K562 (cell line): ENCODE data around the gene TBX6. TPM values are rescaled to one million over a fixed set of nuclear protein-coding genes. Genes with fewer than 3 reads are reported as not detected.
A peak's percentile ranks its signal among the peaks of the same experiment; 100 is the strongest.

Experiments used
- ATF4 ChIP-seq: fragments of 450-650 bp; formaldehyde crosslinking; IDR thresholded peaks from 2 replicates; pipeline ENCODE4 v1.4.0; 2022; ENCODE audit warnings: mild to moderate bottlenecking, moderate library complexity
- CREM ChIP-seq: IDR thresholded peaks from 2 replicates; pipeline ENCODE4 v1.6.1; 2014; ENCODE audit warnings: antibody characterized with exemption, low read depth
- CTBP1 ChIP-seq: fragments of 450-650 bp; IDR thresholded peaks from 2 replicates; pipeline ENCODE4 v1.6.1; 2016; ENCODE audit warnings: borderline replicate concordance
- E4F1 ChIP-seq: fragments of 250-450 bp; sonication (Bioruptor Pico); IDR thresholded peaks from 2 replicates; pipeline ENCODE4 v1.5.0; 2021; ENCODE audit warnings: mild to moderate bottlenecking, borderline replicate concordance
- FOXK2 ChIP-seq, 2 experiments: fragments of 450-650 bp; IDR thresholded peaks in 1 of 2; conservative IDR thresholded peaks in 1 of 2; 2 replicates each; pipeline ENCODE4 v1.6.1; 2016; ENCODE audit warnings: low read depth in 2 of 2, mild to moderate bottlenecking in 1 of 2
- NFYB ChIP-seq: IDR thresholded peaks from 2 replicates; pipeline ENCODE4 v1.6.1; 2011; ENCODE audit warnings: mild to moderate bottlenecking, moderate library complexity; ENCODE audit not compliant: insufficient read length; ENCODE audit errors: extremely low read depth
- NONO ChIP-seq, 2 experiments: fragments of 200-400 bp in 1 of 2; fragments of 450-650 bp in 1 of 2; formaldehyde crosslinking in 1 of 2; IDR thresholded peaks; 2 replicates each; pipeline ENCODE4 v1.6.1; 2017; ENCODE audit warnings: low read depth in 2 of 2, mild to moderate bottlenecking in 2 of 2, moderate library complexity in 2 of 2, low read length in 1 of 2
- NR2F6 ChIP-seq: fragments of 450-650 bp; formaldehyde crosslinking; IDR thresholded peaks from 2 replicates; pipeline ENCODE4 v1.4.0; 2020; ENCODE audit warnings: mild to moderate bottlenecking
- PHF20 ChIP-seq: fragments of 450-650 bp; IDR thresholded peaks from 2 replicates; pipeline ENCODE4 v1.6.1; 2018; ENCODE audit not compliant: partially characterized antibody
- RAD51 ChIP-seq: fragments of 450-650 bp; IDR thresholded peaks from 2 replicates; pipeline ENCODE4 v1.7.1; 2016; ENCODE audit warnings: low read depth, mild to moderate bottlenecking, borderline replicate concordance
- SETDB1 ChIP-seq: IDR thresholded peaks from one replicate; pipeline ENCODE4 v1.6.1; 2012; ENCODE audit warnings: low read length, control low read depth, inconsistent platforms
- SMARCA4 ChIP-seq: fragments of 450-650 bp; IDR thresholded peaks from 2 replicates; pipeline ENCODE4 v1.6.1; 2016
- SRSF3 ChIP-seq: fragments of 200-400 bp; formaldehyde crosslinking; IDR thresholded peaks from 2 replicates; pipeline ENCODE4 v1.6.1; 2016; ENCODE audit warnings: mild to moderate bottlenecking, low read length, moderate library complexity; ENCODE audit not compliant: insufficient read depth
- TBP ChIP-seq: optimal IDR thresholded peaks from 2 replicates; pipeline ENCODE3; 2011; ENCODE audit warnings: low read depth, low read length, improper control_type of control experiment
- TCFL5 ChIP-seq: fragments of 250-450 bp; sonication (Bioruptor Pico); conservative IDR thresholded peaks from 2 replicates; pipeline ENCODE4 v1.6.1; 2021; ENCODE audit warnings: mild to moderate bottlenecking, moderate library complexity, matching md5 sums
- THAP12 ChIP-seq: fragments of 250-450 bp; sonication (Bioruptor Pico); IDR thresholded peaks from 2 replicates; pipeline ENCODE4 v1.9.0; 2021; ENCODE audit warnings: mild to moderate bottlenecking, inconsistent platforms
- ZMIZ1 ChIP-seq, 2 experiments: fragments of 150-350 bp in 1 of 2; IDR thresholded peaks; 2 replicates each; pipeline ENCODE4 v1.6.1; 2012 to 2016; ENCODE audit warnings: low read depth in 2 of 2, low read length in 2 of 2, mild to moderate bottlenecking in 1 of 2, moderate library complexity in 1 of 2
- ZNF589 ChIP-seq: fragments of 200-800 bp; sonication (Bioruptor generic); IDR thresholded peaks from 2 replicates; pipeline ENCODE4 v1.6.1; 2016; ENCODE audit warnings: low read depth, missing genetic modification characterization, missing compliant biosample characterization
- polyA plus RNA-seq, 8 experiments: library from polyadenylated mRNA; depleted of rRNA in 4 of 8; stranded (reverse) in 5 of 8; unstranded in 3 of 8; fragments of >200 nt; fragmentation: Nextera tagmentation in 2 of 8; fragmentation: Illumina TruSeq in 1 of 8; extraction: Ambion mirVana in 2 of 8; extraction: Trizol in 1 of 8; gene quantifications; 2 replicates each; pipeline versions ENCODE4 v1.2.1 to v1.2.3, GENCODE V29; 2011 to 2014; ENCODE audit warnings: inconsistent platforms in 1 of 8, missing spikeins in 1 of 8
- total RNA-seq, 7 experiments: library from RNA; depleted of rRNA in 6 of 7; stranded (reverse); fragments of >200 nt in 6 of 7; fragmentation: Illumina TruSeq in 2 of 7; extraction: Trizol in 2 of 7; gene quantifications; 2 replicates each; pipeline versions ENCODE4 v1.2.1 to v1.2.3, GENCODE V29; 2011 to 2021; ENCODE audit warnings: low replicate concordance in 1 of 7

TBX6 gene
- total and polyA plus RNA-seq, 9 of the 15 experiments (the other 6 are each of a cell fraction or from before 2014, with no cell fraction given) = 0.07 to 0.58 (median 0.11) TPM; not detected in 2

- TF ChIP-seq CREM (no peak; the same call in 1 of the 2 replicates), ZNF589 (CRISPR knock-in tag) (no peak; the same call in 1 of the 2 replicates), ATF4 (CRISPR knock-in tag) (no peak), NFYB (peak; percentile 60), E4F1 (CRISPR knock-in tag) (no peak; the same call in 1 of the 2 replicates), SRSF3 (no peak), PHF20 (peak; percentile 83), FOXK2 (conservative IDR thresholded peaks at IDR 0.05 in 1 of 2, IDR thresholded peaks at IDR 0.05 in 1 of 2; ENCODE audit: low read depth in 2 of 2) (no peak; a peak in 1 of 4 replicates), NR2F6 (CRISPR knock-in tag) (no peak), TCFL5 (CRISPR knock-in tag) (no peak), ZMIZ1 (IDR thresholded peaks at IDR 0.05; ENCODE audit: low read depth in 2 of 2, low read length in 2 of 2) (no peak), THAP12 (CRISPR knock-in tag) (peak; percentile 77; the same call in 1 of the 2 replicates), SMARCA4 (no peak), TBP (peak; percentile 98), RAD51 (no peak), SETDB1 (no peak), CTBP1 (peak; percentile 97), NONO (IDR thresholded peaks at IDR 0.05; ENCODE audit: low read depth in 2 of 2, low read length in 1 of 2) (peak; percentile 58 to 92; a peak in 3 of 4 replicates)
Measured at GRCh38 chr16:30065102-30065942, 26.4 kb downstream of the TBX6 start, which contains the start of gene ALDOA (continued).
